Activated CD4-positive, alpha-beta memory T cell treated with anti-CD3 and anti-CD28 coated beads, Interleukin-2, amount 10 ng/mL, durations not matched to agents 7 days and 5 days (primary cell): ENCODE data around the gene IGSF6. TPM values are rescaled to one million over a fixed set of nuclear protein-coding genes. Genes with fewer than 3 reads are reported as not detected.
"Not testable (repeated sequence)": the region's sequence is repeated elsewhere in the genome, so short reads cannot be mapped to it uniquely, and the experiment has no call there.

Source experiments
- CTCF ChIA-PET: fragments of 350-600 bp; sonication (Branson Sonifier 250); formaldehyde crosslinking; loops from one replicate; lab custom pipeline; 2021; ENCODE audit warnings: antibody characterized with exemption, inconsistent platforms; lab: Charles Lee
- POLR2A ChIA-PET: fragments of 350-600 bp; sonication (Branson Sonifier 250); formaldehyde crosslinking; loops from one replicate; lab custom pipeline; 2021; ENCODE audit warnings: antibody characterized with exemption; lab: Charles Lee
- DNase-seq: peaks from one replicate; pipeline ENCODE4 v3.0.0-alpha.2; 2020
- H3K27ac Mint-ChIP-seq: one replicate; pipeline ENCODE4 v1.8.0; 2021; ENCODE audit warnings: mild to moderate bottlenecking, mixed read lengths
- H3K27me3 Mint-ChIP-seq: one replicate; pipeline ENCODE4 v1.8.0; 2021; ENCODE audit warnings: mixed read lengths
- H3K36me3 Mint-ChIP-seq: one replicate; pipeline ENCODE4 v1.8.0; 2021; ENCODE audit warnings: low read depth, mixed read lengths
- H3K4me1 Mint-ChIP-seq: one replicate; pipeline ENCODE4 v1.8.0; 2021; ENCODE audit warnings: mixed read lengths
- H3K4me3 Mint-ChIP-seq: one replicate; pipeline ENCODE4 v1.8.0; 2021; ENCODE audit warnings: mild to moderate bottlenecking, mixed read lengths
- H3K9me3 Mint-ChIP-seq: one replicate; pipeline ENCODE4 v1.8.0; 2021; ENCODE audit warnings: mixed read lengths
- total RNA-seq, 2 experiments: library from RNA; stranded (reverse); gene quantifications; one replicate each; pipeline ENCODE4 v1.2.3, GENCODE V29; 2021

IGSF6 gene
- total RNA-seq, 2 experiments from 2014 or later: 0.15 TPM

- peaks cover 77% of the 10 kb centered on the region for H3K4me1 Mint-ChIP-seq
- CTCF ChIA-PET: interaction anchor here (0.9 to 2.3 kb wide), 7 partner anchors 10 to 389 kb away, joined by 3 to 8 read pairs (median 5); no protein-coding TSS in a partner anchor
- no peaks in the 10 kb centered on the region for H3K27me3 Mint-ChIP-seq
- no peak overlapping the region for H3K27ac Mint-ChIP-seq
- H3K36me3 Mint-ChIP-seq: peaks cover 22% of the 10 kb centered on the region
- H3K4me3 Mint-ChIP-seq: no peak overlapping the region
- POLR2A ChIA-PET: interaction anchor here (1.1 to 4.6 kb wide), 5 partner anchors 8 to 36 kb away, joined by 3 to 33 read pairs (median 24); partner anchors contain the start of gene METTL9
- H3K9me3 Mint-ChIP-seq: no peaks in the 10 kb centered on the region
- no peak for DNase-seq
Measured at GRCh38 chr16:21610006-21610544, 42.3 kb downstream of the IGSF6 start.

- no peaks in the 10 kb centered on the region for H3K9me3 Mint-ChIP-seq
- H3K4me3 Mint-ChIP-seq: no peak overlapping the region
- H3K27me3 Mint-ChIP-seq: no peaks in the 10 kb centered on the region
- no peak overlapping the region for H3K27ac Mint-ChIP-seq
- CTCF ChIA-PET: interaction anchor here (1.2 to 2.3 kb wide), 3 partner anchors 8 to 390 kb away, joined by 3 to 6 read pairs (median 6); no protein-coding TSS in a partner anchor
- peak; percentile 59 for DNase-seq
- H3K36me3 Mint-ChIP-seq: peaks cover 16% of the 10 kb centered on the region
- H3K4me1 Mint-ChIP-seq: peaks cover 79% of the 10 kb centered on the region
- POLR2A ChIA-PET: interaction anchor here (1.1 to 4.6 kb wide), 5 partner anchors 11 to 38 kb away, joined by 3 to 33 read pairs (median 11); partner anchors contain the start of gene METTL9
Measured at GRCh38 chr16:21608639-21609328, 43.6 kb downstream of the IGSF6 start.

- not testable (repeated sequence) for H3K36me3 Mint-ChIP-seq
Measured at GRCh38 chr16:21605848-21606247, 46.6 kb downstream of the IGSF6 start.

GRCh38 chr16:21603928-21604327 is 48.5 kb downstream of the IGSF6 start:
- DNase-seq: no peak
- Mint-ChIP-seq H3K4me1 (peaks cover 68% of the 10 kb centered on the region), H3K4me3 (no peak overlapping the region), H3K36me3 (peaks cover 5% of the 10 kb centered on the region), H3K27me3 (no peaks in the 10 kb centered on the region), H3K27ac (no peak overlapping the region), H3K9me3 (no peaks in the 10 kb centered on the region)
- ChIA-PET CTCF (interaction anchor here (1.1 to 1.7 kb wide), 5 partner anchors 9 to 696 kb away, joined by 3 to 5 read pairs (median 3); no protein-coding TSS in a partner anchor), POLR2A (interaction anchor here (2.0 to 3.9 kb wide), 2 partner anchors 7 to 35 kb away, joined by 4 to 24 read pairs; no protein-coding TSS in a partner anchor)

More at GRCh38 chr16:21605848-21606247, 46.6 kb downstream of the IGSF6 start:
- H3K4me1 Mint-ChIP-seq: peaks cover 81% of the 10 kb centered on the region
- H3K9me3 Mint-ChIP-seq, H3K27ac Mint-ChIP-seq, H3K27me3 Mint-ChIP-seq, H3K4me3 Mint-ChIP-seq, POLR2A ChIA-PET, DNase-seq: not testable (repeated sequence)
- CTCF ChIA-PET: interaction anchor here (0.6 to 1.8 kb wide), 3 partner anchors 11 to 51 kb away, joined by 3 to 6 read pairs (median 3); no protein-coding TSS in a partner anchor

- ChIA-PET POLR2A (interaction anchor here (2.0 to 3.9 kb wide), 2 partner anchors 9 to 36 kb away, joined by 4 to 24 read pairs; no protein-coding TSS in a partner anchor), CTCF (interaction anchor here (0.9 to 1.7 kb wide), 4 partner anchors 10 to 698 kb away, joined by 3 to 5 read pairs (median 3); no protein-coding TSS in a partner anchor)
- Mint-ChIP-seq H3K36me3 (peaks cover 7% of the 10 kb centered on the region), H3K27ac (no peak overlapping the region), H3K9me3 (no peaks in the 10 kb centered on the region), H3K4me1 (peaks cover 66% of the 10 kb centered on the region), H3K27me3 (no peaks in the 10 kb centered on the region), H3K4me3 (no peak overlapping the region)
- no peak for DNase-seq
Measured at GRCh38 chr16:21602785-21603184, 49.6 kb downstream of the IGSF6 start.

GRCh38 chr16:21600031-21600773 is 52.2 kb downstream of the IGSF6 start:
- CTCF ChIA-PET: interaction anchor here (0.7 to 2.0 kb wide), 6 partner anchors 8 to 57 kb away, joined by 3 to 8 read pairs (median 4); no protein-coding TSS in a partner anchor

GRCh38 chr16:21599122-21600030 is 53.0 kb downstream of the IGSF6 start, which contains the start of gene METTL9:
TSS of gene METTL9 (plus strand) at chr16:21599577. CDS start at chr16:21599734, 157 bp downstream.
- Mint-ChIP-seq H3K4me3 (peak within 1 kb of the TSS; percentile 88), H3K9me3 (no peaks in the 10 kb centered on the region), H3K36me3 (peaks cover 7% of the 10 kb centered on the region), H3K27me3 (no peaks in the 10 kb centered on the region), H3K27ac (peak within 1 kb of the TSS; percentile 85), H3K4me1 (peaks cover 52% of the 10 kb centered on the region)
- ChIA-PET POLR2A (interaction anchor here (0.7 to 4.0 kb wide), 6 partner anchors 9 to 46 kb away, joined by 3 to 33 read pairs (median 4); no protein-coding TSS in a partner anchor), CTCF (no interaction called here)
- peak; percentile 96 for DNase-seq

More at GRCh38 chr16:21600031-21600773, 52.2 kb downstream of the IGSF6 start:
- Mint-ChIP-seq H3K4me1 (peaks cover 58% of the 10 kb centered on the region), H3K4me3 (peak overlapping the region; percentile 88), H3K36me3 (peaks cover 9% of the 10 kb centered on the region), H3K9me3 (no peaks in the 10 kb centered on the region), H3K27me3 (no peaks in the 10 kb centered on the region), H3K27ac (peak overlapping the region; percentile 84)
- POLR2A ChIA-PET: interaction anchor here (0.7 to 4.0 kb wide), 10 partner anchors 10 to 45 kb away, joined by 3 to 33 read pairs (median 6); no protein-coding TSS in a partner anchor
- no peak for DNase-seq

GRCh38 chr16:21598701-21599121 is 53.7 kb downstream of the IGSF6 start:
- Mint-ChIP-seq H3K27ac (peak overlapping the region; percentile 85), H3K36me3 (peaks cover 4% of the 10 kb centered on the region), H3K4me1 (peaks cover 49% of the 10 kb centered on the region), H3K9me3 (no peaks in the 10 kb centered on the region), H3K27me3 (no peaks in the 10 kb centered on the region), H3K4me3 (peak overlapping the region; percentile 79)
- ChIA-PET POLR2A (interaction anchor here (0.7 to 4.0 kb wide), 7 partner anchors 9 to 47 kb away, joined by 3 to 33 read pairs (median 6); no protein-coding TSS in a partner anchor), CTCF (interaction anchor here (1.4 kb wide), 1 partner anchor 14 kb away, joined by 3 read pairs; no protein-coding TSS in a partner anchor)
- no peak for DNase-seq

- no peak for DNase-seq
- Mint-ChIP-seq H3K4me1 (peaks cover 44% of the 10 kb centered on the region), H3K27ac (peak overlapping the region; percentile 85), H3K36me3 (peaks cover 4% of the 10 kb centered on the region), H3K27me3 (no peaks in the 10 kb centered on the region), H3K4me3 (peak overlapping the region; percentile 79), H3K9me3 (no peaks in the 10 kb centered on the region)
- CTCF ChIA-PET: interaction anchor here (1.4 kb wide), 2 partner anchors 14 to 42 kb away, joined by 3 to 4 read pairs; no protein-coding TSS in a partner anchor
- POLR2A ChIA-PET: interaction anchor here (0.7 to 4.0 kb wide), 7 partner anchors 8 to 47 kb away, joined by 3 to 33 read pairs (median 6); no protein-coding TSS in a partner anchor
Measured at GRCh38 chr16:21598206-21598605, 54.2 kb downstream of the IGSF6 start.

GRCh38 chr16:21597561-21598030 is 54.8 kb downstream of the IGSF6 start:
- Mint-ChIP-seq H3K27ac (peak overlapping the region; percentile 73), H3K27me3 (no peaks in the 10 kb centered on the region), H3K4me3 (peak overlapping the region; percentile 56), H3K36me3 (peaks cover 4% of the 10 kb centered on the region), H3K4me1 (peaks cover 42% of the 10 kb centered on the region), H3K9me3 (no peaks in the 10 kb centered on the region)
- ChIA-PET POLR2A (interaction anchor here (1.2 to 4.0 kb wide), 6 partner anchors 7 to 48 kb away, joined by 3 to 33 read pairs (median 8); no protein-coding TSS in a partner anchor), CTCF (interaction anchor here (0.9 to 1.7 kb wide), 4 partner anchors 13 to 60 kb away, joined by 3 to 5 read pairs (median 4); no protein-coding TSS in a partner anchor)
- DNase-seq: no peak
